Stomach smooth muscle (tissue), 2 donors: Measurements from ENCODE around the gene ABTB2.
A peak's percentile ranks its signal among the peaks of the same experiment; 100 is the strongest.

Experiments
- H3K27ac ChIP-seq: one replicate; pipeline ENCODE4 v1.7.0; 2013; ENCODE audit warnings: mild to moderate bottlenecking, low read length, inconsistent platforms
- H3K27me3 ChIP-seq, 2 donors: one replicate each; pipeline ENCODE4 v1.7.0; 2013; ENCODE audit warnings: low read length in 2 of 2; ENCODE audit not compliant: insufficient read depth in 2 of 2, control insufficient read depth in 1 of 2
- H3K36me3 ChIP-seq, 2 donors: one replicate each; pipeline ENCODE4 v1.7.0; 2013; ENCODE audit warnings: low read length in 2 of 2; ENCODE audit not compliant: control insufficient read depth in 2 of 2, insufficient read depth in 2 of 2
- H3K4me1 ChIP-seq: one replicate; pipeline ENCODE4 v1.7.0; 2013; ENCODE audit warnings: low read length; ENCODE audit not compliant: control insufficient read depth, insufficient read depth
- H3K4me3 ChIP-seq, 2 donors: one replicate each; pipeline ENCODE4 v1.7.0; 2013; ENCODE audit warnings: low read length in 2 of 2
- H3K9ac ChIP-seq, 2 donors: one replicate each; pipeline ENCODE4 v1.7.0; 2013; ENCODE audit warnings: low read length in 2 of 2, mild to moderate bottlenecking in 1 of 2
- H3K9me3 ChIP-seq, 2 donors: one replicate each; pipeline ENCODE4 v1.7.0; 2013; ENCODE audit warnings: low read length in 2 of 2; ENCODE audit not compliant: control insufficient read depth in 2 of 2
- donor health status: healthy.
- donor health status: Pancreatic carcinoma.

Gene ABTB2

DNA sequence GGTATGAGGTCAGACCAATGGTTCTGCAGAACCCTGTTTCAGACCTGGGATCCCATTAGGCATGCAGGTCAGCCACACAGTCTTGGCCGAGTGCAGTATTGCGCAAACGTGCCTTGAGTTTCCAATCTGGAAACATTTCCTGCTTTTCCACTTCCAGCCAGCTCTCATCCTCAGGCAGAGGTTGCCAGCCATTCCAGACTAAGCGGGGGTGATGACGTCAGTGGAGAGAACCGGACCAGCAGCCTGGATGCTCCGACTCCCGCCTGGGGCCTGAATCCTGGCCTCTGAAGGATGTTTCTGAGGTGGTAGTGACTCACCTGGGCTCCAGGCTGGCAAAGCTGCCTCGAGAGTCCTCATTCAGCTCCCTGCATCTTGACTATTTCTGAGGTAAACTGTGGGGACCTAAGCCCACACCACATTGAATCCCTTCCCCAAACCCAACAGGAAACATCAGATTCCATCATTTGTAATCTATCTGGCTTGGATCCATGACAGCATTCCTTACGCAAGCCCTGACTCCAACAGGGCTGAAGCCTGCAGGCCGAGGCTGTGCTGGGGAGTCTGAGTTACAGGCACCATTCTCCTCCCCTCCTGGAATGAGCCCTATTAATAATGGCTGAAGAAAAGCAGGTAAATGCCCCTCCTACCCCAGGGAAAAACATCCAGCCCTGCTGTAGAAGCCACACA lies 83.0 kb downstream of the ABTB2 start:
- H3K4me3 ChIP-seq: no peak overlapping the region
- H3K27me3 ChIP-seq: no peaks in the 10 kb centered on the region
- H3K9ac ChIP-seq: peak overlapping the region in 1 of 2 donors; percentile 9
- peaks cover 9% of the 10 kb centered on the region for H3K4me1 ChIP-seq
- H3K36me3 ChIP-seq: no peaks in the 10 kb centered on the region
- no peaks in the 10 kb centered on the region for H3K9me3 ChIP-seq
- H3K27ac ChIP-seq: peak overlapping the region; percentile 49

DNA sequence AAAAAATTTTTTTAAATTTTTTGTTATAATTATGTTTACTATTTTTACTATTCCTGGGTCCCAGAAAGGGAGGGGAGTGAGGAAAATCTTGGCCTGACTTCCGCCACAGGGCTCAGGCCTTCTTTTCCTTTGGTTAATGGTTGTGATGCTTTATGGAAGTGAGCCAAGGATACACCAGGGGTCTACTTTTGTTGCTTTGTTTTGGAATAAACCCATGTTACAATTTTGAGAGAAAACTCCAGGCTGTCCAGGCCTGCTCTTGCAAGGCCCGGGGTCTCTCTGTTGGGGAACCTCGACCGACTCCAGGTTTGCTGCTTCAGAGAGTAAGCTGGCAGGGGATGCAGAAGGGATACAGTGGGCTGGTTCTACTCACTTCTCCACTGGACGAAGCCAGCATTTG lies 84.7 kb downstream of the ABTB2 start:
- Histone ChIP-seq H3K9me3 (no peaks in the 10 kb centered on the region), H3K27ac (no peak overlapping the region)

DNA sequence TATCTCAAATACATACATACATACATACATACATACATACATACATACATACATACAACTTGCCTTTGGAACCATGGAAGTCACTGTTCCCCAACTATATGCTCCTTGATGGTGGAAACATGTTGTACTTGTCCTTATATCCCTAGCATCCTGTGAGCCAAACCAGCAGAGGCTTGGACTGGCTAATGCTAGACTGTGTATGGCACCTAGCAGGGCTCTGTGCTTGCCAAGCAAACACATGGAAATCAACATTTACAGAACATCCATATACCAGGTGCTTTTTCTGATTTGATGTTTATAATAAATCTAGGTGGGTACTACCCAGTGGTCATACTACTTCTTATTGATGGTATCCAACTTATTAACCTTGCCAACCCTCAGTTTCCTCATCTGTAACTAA lies 86.1 kb downstream of the ABTB2 start:
- Histone ChIP-seq H3K9me3 (no peaks in the 10 kb centered on the region), H3K36me3 (no peaks in the 10 kb centered on the region), H3K9ac (no peak overlapping the region), H3K4me1 (peaks cover 15% of the 10 kb centered on the region), H3K27me3 (no peaks in the 10 kb centered on the region), H3K4me3 (no peak overlapping the region), H3K27ac (no peak overlapping the region)

More for the DNA sequence above, 84.7 kb downstream of the ABTB2 start:
- Histone ChIP-seq H3K9ac (no peak overlapping the region), H3K36me3 (no peaks in the 10 kb centered on the region), H3K4me3 (no peak overlapping the region), H3K27me3 (no peaks in the 10 kb centered on the region), H3K4me1 (peaks cover 9% of the 10 kb centered on the region)

DNA sequence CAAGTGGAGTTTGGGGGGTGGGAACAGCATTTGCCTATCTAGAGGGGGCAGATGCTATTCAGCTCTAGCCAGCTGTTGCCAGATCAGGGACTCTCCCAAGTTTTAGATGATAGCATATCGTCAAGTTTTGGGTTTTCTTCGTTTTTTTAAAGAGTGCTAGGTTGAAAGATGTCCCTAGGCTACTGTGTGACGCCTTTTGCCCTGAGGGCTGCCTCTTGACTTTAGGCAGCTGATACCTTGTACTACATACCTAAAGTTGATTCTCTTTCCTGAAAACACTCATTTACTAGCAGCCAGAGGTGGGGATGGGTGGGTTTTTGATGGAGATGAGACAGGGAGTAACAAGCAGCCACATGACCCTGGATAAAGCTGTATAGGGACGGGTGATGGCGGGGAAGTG lies 87.1 kb downstream of the ABTB2 start:
- H3K36me3 ChIP-seq: no peaks in the 10 kb centered on the region
- no peaks in the 10 kb centered on the region for H3K27me3 ChIP-seq
- H3K9me3 ChIP-seq: no peaks in the 10 kb centered on the region
- no peak overlapping the region for H3K4me3 ChIP-seq
- H3K4me1 ChIP-seq: peaks cover 24% of the 10 kb centered on the region
- no peak overlapping the region for H3K27ac ChIP-seq
- no peak overlapping the region for H3K9ac ChIP-seq

DNA sequence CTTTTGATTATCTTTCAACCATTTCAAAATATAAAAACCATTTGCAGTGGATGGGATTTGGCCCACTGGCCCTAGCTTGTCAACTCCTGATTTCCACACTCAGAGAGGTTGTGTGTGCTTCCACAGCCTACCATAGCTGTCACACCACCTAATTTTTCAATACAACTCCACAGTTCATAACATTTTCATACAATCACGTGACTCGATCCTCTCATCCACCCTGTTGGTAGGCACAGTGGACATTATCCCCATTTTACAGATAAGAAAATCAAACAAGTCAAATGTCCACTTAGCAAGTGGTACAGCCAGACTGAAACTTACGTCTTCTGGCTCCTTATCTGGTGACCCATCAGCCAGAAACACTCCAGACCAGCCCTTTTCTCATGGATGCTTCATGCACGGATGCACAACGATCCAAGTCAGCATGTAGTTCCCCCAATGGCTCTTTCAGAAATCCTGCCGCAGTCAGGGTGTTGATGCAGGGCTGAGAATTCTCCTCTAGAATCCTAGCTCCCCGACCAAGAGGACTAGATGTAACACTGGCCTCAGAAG lies 88.0 kb downstream of the ABTB2 start:
- Histone ChIP-seq H3K4me1 (peaks cover 21% of the 10 kb centered on the region), H3K36me3 (no peaks in the 10 kb centered on the region), H3K27me3 (no peaks in the 10 kb centered on the region), H3K4me3 (no peak overlapping the region), H3K9me3 (no peaks in the 10 kb centered on the region), H3K27ac (no peak overlapping the region), H3K9ac (no peak overlapping the region)

DNA sequence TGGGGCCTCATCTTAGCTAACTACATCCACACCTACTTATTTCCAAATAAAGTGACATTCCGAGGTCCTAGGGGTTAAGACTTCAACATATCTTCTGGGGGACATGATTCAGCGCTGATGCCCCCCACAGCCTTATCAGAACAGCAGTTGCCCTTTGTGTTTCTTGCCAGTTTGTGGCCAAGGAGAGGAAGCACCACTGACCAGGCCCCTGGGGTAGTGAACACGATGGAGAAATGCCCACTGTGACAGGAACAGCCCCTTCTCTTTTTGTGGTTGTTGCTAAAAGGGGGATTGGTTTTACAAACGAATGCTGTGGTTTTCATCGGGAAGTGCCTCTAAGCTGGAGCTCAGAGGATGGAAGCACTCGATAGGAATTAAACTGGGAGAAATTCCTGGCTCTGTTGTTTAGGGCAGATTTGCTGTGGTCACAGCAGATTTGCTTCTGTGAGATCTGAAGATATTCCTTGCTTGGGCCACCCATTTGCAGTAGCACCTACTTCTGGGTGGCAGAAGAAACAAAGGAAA lies 88.8 kb downstream of the ABTB2 start:
- no peak overlapping the region for H3K4me3 ChIP-seq
- H3K27ac ChIP-seq: no peak overlapping the region
- no peak overlapping the region for H3K9ac ChIP-seq
- no peaks in the 10 kb centered on the region for H3K36me3 ChIP-seq
- no peaks in the 10 kb centered on the region for H3K27me3 ChIP-seq
- peaks cover 23% of the 10 kb centered on the region for H3K4me1 ChIP-seq
- H3K9me3 ChIP-seq: no peaks in the 10 kb centered on the region

DNA sequence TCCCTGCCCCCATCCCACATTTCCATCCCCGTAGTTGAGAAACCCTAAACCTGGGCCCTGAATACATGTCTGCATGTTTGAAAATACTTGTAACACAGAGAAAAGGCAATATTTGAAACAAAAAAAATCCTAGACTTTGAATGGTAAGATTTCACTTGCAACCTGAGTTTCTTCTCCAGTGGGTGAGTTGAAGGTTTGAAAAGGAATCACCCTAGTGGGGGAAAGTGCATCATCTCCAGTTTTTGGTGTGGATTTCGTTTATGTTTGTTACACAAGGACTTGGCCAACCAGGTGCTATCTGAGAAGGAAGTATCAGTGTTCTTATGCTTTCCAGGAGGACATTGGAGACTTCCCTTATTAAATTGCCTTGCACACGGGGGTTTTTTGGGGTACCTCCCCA lies 90.4 kb downstream of the ABTB2 start:
- Histone ChIP-seq H3K9me3 (no peaks in the 10 kb centered on the region), H3K27ac (no peak overlapping the region)

DNA sequence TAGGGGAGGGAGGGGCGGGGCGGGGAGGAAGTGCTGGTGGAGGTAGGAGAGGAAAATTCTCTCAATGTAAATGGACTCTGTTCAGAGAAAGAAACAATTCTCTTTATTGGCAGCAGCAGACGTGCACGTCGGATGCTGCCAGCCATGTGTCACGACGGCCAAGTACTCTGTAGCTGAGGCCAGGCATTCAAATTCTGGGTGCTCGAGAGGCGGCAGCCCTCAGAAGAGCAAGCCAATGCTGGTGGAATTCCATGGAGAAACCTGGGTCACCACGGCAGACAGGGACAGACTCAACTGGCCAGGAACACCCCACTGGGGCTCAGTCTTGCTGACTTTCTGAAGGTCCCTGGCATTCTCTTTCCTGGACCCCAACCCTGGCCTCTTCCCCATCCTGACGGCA lies 90.8 kb downstream of the ABTB2 start:
- no peak overlapping the region for H3K4me3 ChIP-seq
- no peak overlapping the region for H3K9ac ChIP-seq
- H3K27ac ChIP-seq: no peak overlapping the region
- no peaks in the 10 kb centered on the region for H3K36me3 ChIP-seq
- H3K4me1 ChIP-seq: peaks cover 38% of the 10 kb centered on the region
- H3K27me3 ChIP-seq: no peaks in the 10 kb centered on the region
- no peaks in the 10 kb centered on the region for H3K9me3 ChIP-seq

More for the DNA sequence above, 90.4 kb downstream of the ABTB2 start:
- H3K4me1 ChIP-seq: peaks cover 38% of the 10 kb centered on the region
- no peak overlapping the region for H3K9ac ChIP-seq
- no peaks in the 10 kb centered on the region for H3K36me3 ChIP-seq
- H3K4me3 ChIP-seq: no peak overlapping the region
- H3K27me3 ChIP-seq: no peaks in the 10 kb centered on the region

DNA sequence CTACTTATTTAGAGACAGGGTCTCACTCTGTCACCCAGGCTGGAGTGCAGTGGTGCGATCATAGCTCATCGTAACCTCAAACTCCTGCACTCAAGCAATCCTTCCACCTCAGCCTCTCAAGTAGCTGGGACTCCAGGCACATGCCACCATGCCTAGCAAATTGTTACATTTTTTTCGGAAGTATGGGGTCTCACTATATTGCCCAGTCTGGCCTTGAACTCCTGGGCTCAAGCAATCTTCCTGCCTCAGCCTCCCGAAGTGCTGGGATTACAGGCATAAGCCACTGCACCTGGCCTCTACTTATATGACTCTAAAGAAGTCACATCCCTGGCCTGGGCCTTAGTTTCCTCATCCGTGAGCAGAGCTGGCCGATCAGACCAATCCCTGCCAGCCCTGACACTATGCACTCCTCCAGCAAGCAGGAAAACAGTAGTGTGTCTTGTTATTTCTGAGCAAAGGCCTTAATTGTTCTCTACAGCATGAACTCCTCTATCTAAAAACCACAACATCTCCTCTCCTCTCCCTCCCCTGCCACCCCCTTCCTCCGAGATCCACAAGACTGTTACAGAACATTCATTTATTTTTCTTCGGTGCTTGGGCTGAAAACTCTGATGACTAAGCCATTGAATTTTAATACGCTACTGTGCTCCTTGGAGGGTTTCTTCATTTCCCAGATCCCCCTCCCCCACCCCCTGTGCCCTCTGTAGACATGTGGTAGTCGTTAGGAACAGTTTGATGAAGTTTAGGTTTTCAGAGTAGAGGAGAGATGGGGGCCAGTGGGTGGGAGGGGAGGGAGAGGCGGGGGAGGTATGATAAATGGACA lies 91.5 kb downstream of the ABTB2 start:
- Histone ChIP-seq H3K4me1 (peaks cover 38% of the 10 kb centered on the region), H3K27me3 (no peaks in the 10 kb centered on the region), H3K36me3 (no peaks in the 10 kb centered on the region), H3K4me3 (no peak overlapping the region), H3K9ac (peak overlapping the region in 1 of 2 donors; percentile 5), H3K27ac (peak overlapping the region; percentile 58), H3K9me3 (no peaks in the 10 kb centered on the region)

DNA sequence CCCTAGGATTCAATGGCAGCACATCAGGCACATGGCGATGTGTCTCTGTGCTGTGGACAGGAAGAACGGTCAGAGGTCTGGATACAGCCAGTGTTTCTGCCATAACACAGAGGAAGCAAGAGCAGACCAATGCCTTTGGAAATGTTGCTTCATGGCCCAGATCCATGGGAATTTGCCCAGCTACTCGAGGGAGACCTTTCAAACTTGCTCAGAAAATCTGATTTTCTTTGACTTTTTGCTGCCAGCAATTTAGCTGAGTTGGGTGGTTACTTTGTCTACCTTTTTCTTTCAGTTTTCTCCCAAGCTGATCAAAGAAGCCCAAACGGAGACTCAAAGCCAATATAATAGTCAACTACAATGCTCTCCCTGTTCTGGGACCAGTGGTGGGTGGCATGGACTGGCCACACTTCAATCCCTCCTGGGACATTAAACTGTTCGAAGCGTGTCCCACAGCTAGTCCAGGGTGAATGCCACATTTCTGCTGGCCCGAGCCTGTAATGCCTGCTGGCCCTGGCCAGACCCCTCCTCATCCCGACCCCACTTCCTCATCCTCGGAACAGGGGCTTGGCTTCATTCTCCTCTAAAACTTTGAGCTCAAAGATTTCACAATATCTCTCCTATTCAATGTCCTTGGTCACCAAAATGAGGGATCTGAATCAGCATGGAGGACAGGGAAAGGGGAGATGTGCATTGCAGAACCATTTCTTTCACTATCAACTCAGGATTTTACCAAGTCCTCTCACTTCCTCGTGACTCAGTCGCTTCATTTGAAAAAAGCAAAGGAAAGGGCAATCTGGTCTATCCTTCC lies 93.3 kb downstream of the ABTB2 start:
- no peak overlapping the region for H3K9ac ChIP-seq
- H3K9me3 ChIP-seq: no peaks in the 10 kb centered on the region
- H3K4me3 ChIP-seq: no peak overlapping the region
- H3K27me3 ChIP-seq: no peaks in the 10 kb centered on the region
- no peaks in the 10 kb centered on the region for H3K36me3 ChIP-seq
- no peak overlapping the region for H3K27ac ChIP-seq
- peaks cover 38% of the 10 kb centered on the region for H3K4me1 ChIP-seq
